ENCODE data around the gene EFNB2.

The EFNB2 gene

GRCh38 chr13:106486287-106486686 lies 49.2 kb downstream of the EFNB2 start:
- no peaks in the 10 kb centered on the region for H3K9me3 ChIP-seq (ENCODE audit: control insufficient read depth, low read depth, low read length)
- no peak overlapping the region for H3K27ac ChIP-seq (ENCODE audit: low read length)
- no peak overlapping the region for H3K9ac ChIP-seq (ENCODE audit: low read length)
- H3K4me3 ChIP-seq (ENCODE audit: low read length): no peak overlapping the region
- no peaks in the 10 kb centered on the region for H3K27me3 ChIP-seq (ENCODE audit: control insufficient read depth, insufficient read depth, low read length)
- H3K4me1 ChIP-seq (ENCODE audit: control insufficient read depth, low read depth, low read length): peaks cover 5% of the 10 kb centered on the region
- H3K36me3 ChIP-seq (ENCODE audit: control insufficient read depth, low read depth, low read length): no peaks in the 10 kb centered on the region

GRCh38 chr13:106484537-106485193 lies 50.8 kb downstream of the EFNB2 start:
- no peak overlapping the region for H3K9ac ChIP-seq (ENCODE audit: low read length)
- H3K4me3 ChIP-seq (ENCODE audit: low read length): no peak overlapping the region
- H3K36me3 ChIP-seq (ENCODE audit: control insufficient read depth, low read depth, low read length): no peaks in the 10 kb centered on the region
- H3K9me3 ChIP-seq (ENCODE audit: control insufficient read depth, low read depth, low read length): no peaks in the 10 kb centered on the region
- H3K4me1 ChIP-seq (ENCODE audit: control insufficient read depth, low read depth, low read length): peaks cover 5% of the 10 kb centered on the region
- H3K27me3 ChIP-seq (ENCODE audit: control insufficient read depth, insufficient read depth, low read length): no peaks in the 10 kb centered on the region
- no peak overlapping the region for H3K27ac ChIP-seq (ENCODE audit: low read length)

DNA sequence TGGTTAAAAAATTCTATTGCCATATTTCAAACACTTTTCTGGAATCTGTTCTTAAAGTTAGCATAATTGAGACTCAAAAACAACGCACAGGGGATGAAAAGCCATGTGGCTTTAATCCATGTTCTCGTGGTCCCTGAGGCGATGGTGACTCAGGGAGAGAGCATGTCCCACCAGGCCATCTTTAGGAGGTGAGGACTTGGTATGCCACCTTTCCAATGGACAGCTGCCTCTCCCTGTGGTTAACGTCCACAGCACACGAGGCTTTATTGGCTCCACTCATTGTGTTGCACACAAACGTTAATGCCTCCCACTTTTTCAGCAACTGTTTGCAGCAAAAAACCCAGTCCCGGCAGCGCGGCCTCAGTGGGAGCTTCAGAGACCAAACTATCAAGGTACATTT lies 51.4 kb downstream of the EFNB2 start:
- Histone ChIP-seq H3K36me3 (ENCODE audit: control insufficient read depth, low read depth, low read length) (no peaks in the 10 kb centered on the region), H3K4me1 (ENCODE audit: control insufficient read depth, low read depth, low read length) (peaks cover 5% of the 10 kb centered on the region), H3K27ac (ENCODE audit: low read length) (no peak overlapping the region), H3K27me3 (ENCODE audit: control insufficient read depth, insufficient read depth, low read length) (no peaks in the 10 kb centered on the region), H3K9ac (ENCODE audit: low read length) (no peak overlapping the region), H3K4me3 (ENCODE audit: low read length) (no peak overlapping the region), H3K9me3 (ENCODE audit: control insufficient read depth, low read depth, low read length) (no peaks in the 10 kb centered on the region)

DNA sequence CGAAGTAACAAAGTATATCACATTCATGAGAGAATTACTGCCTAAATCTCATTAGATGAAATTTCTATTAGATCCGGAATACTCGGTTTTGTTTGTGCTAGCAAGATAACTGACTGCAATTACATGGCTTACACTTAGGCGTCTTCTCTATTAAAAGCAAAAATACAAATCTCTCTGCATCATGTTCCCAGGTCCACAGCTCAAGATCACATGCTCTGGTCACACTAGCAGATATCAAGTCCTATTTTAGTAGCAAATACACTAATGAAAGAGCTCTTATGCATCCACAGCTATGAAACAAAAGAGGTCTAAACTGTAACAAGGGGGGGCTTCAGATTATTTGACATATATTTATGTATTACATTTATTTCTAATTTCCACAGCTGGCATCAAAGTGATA lies 53.5 kb downstream of the EFNB2 start:
- Histone ChIP-seq H3K36me3 (ENCODE audit: control insufficient read depth, low read depth, low read length) (no peaks in the 10 kb centered on the region), H3K27ac (ENCODE audit: low read length) (no peak overlapping the region), H3K9me3 (ENCODE audit: control insufficient read depth, low read depth, low read length) (no peaks in the 10 kb centered on the region), H3K4me1 (ENCODE audit: control insufficient read depth, low read depth, low read length) (peaks cover 5% of the 10 kb centered on the region), H3K9ac (ENCODE audit: low read length) (no peak overlapping the region), H3K27me3 (ENCODE audit: control insufficient read depth, insufficient read depth, low read length) (no peaks in the 10 kb centered on the region), H3K4me3 (ENCODE audit: low read length) (no peak overlapping the region)

DNA sequence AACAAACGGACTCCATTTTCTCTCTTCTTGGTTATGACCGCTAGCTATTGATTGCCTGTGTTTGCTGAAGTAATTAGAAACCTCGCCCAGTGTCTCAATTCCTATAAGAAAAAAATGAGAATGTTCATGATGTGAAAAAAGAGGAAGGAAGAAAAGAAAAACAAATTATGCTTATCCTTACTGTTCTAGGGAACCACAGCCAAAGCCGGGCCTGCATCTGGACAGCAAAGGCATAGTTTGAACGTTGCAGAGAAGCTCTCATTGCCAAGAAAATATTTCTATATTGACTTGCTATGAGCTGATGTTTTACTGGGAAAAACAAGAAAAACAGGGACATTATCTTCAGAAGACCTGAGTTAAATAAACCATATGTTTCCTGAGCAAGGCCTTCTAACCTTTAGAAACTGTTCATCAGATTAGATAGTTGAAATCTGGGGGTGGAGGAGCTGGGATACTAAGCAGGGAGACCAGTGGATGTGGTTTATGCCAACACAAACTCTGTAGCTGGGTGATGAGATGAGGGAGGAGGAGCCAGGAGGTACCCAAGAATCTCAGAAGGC lies 55.0 kb downstream of the EFNB2 start:
- H3K4me1 ChIP-seq (ENCODE audit: control insufficient read depth, low read depth, low read length): peaks cover 5% of the 10 kb centered on the region

DNA sequence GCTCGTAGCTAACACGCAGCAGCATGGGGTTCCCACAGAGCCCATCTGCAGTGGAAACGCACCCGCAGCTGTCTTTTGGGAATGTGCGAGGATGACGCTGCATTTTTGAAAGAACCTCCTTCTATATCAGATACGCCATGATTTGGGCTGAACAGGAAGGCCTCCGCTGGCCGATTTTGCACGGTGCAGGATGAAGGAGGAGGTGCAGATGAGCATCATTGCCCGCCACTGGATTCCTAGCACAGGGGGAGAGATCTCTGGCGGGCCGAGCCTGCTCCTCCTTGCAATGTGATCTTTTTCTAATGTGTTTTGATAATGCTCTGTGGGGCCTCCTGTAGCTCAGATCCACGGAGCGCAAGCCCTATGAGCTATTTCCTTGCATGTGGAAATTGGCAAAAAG lies 55.5 kb downstream of the EFNB2 start:
- H3K27me3 ChIP-seq (ENCODE audit: control insufficient read depth, insufficient read depth, low read length): no peaks in the 10 kb centered on the region
- H3K9me3 ChIP-seq (ENCODE audit: control insufficient read depth, low read depth, low read length): no peaks in the 10 kb centered on the region
- no peak overlapping the region for H3K27ac ChIP-seq (ENCODE audit: low read length)
- no peaks in the 10 kb centered on the region for H3K36me3 ChIP-seq (ENCODE audit: control insufficient read depth, low read depth, low read length)
- H3K4me3 ChIP-seq (ENCODE audit: low read length): no peak overlapping the region
- peaks cover 2% of the 10 kb centered on the region for H3K4me1 ChIP-seq (ENCODE audit: control insufficient read depth, low read depth, low read length)
- H3K9ac ChIP-seq (ENCODE audit: low read length): no peak overlapping the region

More for the DNA sequence above, 55.0 kb downstream of the EFNB2 start:
- H3K4me3 ChIP-seq (ENCODE audit: low read length): no peak overlapping the region
- no peak overlapping the region for H3K9ac ChIP-seq (ENCODE audit: low read length)
- no peaks in the 10 kb centered on the region for H3K27me3 ChIP-seq (ENCODE audit: control insufficient read depth, insufficient read depth, low read length)
- H3K36me3 ChIP-seq (ENCODE audit: control insufficient read depth, low read depth, low read length): no peaks in the 10 kb centered on the region
- H3K27ac ChIP-seq (ENCODE audit: low read length): no peak overlapping the region
- no peaks in the 10 kb centered on the region for H3K9me3 ChIP-seq (ENCODE audit: control insufficient read depth, low read depth, low read length)

DNA sequence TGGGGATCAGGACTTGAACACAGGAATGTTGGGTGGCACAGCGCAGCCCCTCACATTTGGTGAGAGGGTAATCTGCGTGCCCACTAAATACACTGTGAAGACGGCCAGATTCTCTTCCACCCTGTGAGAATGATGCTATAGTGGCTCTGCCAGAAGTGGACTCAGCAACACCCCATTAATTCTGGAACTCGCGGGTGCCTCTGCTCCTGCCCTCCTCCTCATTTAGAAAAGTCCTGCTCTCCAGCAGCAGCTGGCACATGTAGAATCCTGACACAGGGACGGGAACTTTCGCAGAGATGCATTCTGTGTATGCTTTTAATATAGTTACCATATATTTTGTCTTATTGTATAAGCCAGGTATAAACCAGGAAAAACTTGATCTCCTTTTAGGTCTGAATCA lies 57.3 kb downstream of the EFNB2 start:
- H3K9me3 ChIP-seq (ENCODE audit: control insufficient read depth, low read depth, low read length): no peaks in the 10 kb centered on the region
- no peaks in the 10 kb centered on the region for H3K27me3 ChIP-seq (ENCODE audit: control insufficient read depth, insufficient read depth, low read length)
- no peak overlapping the region for H3K27ac ChIP-seq (ENCODE audit: low read length)
- no peak overlapping the region for H3K4me3 ChIP-seq (ENCODE audit: low read length)
- no peak overlapping the region for H3K9ac ChIP-seq (ENCODE audit: low read length)
- no peaks in the 10 kb centered on the region for H3K4me1 ChIP-seq (ENCODE audit: control insufficient read depth, low read depth, low read length)
- H3K36me3 ChIP-seq (ENCODE audit: control insufficient read depth, low read depth, low read length): no peaks in the 10 kb centered on the region

DNA sequence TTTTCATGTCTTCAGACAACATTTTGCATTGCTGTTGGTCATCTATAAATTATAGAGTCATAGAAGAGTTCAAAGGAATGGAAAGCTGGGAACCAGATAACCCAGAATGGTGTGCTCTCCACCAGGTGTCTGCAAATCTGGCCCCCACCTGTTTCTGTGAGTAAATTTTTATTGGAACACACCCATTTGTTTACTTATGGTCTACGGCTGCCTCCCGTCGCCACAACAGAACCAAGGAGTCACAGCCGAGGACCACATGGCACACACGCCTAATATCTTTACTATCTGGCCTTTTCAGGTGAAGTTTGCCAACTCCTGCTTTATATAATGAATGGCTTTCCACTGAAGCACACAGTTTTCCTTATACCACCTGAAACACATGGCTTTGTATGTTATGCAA lies 58.2 kb downstream of the EFNB2 start:
- no peak overlapping the region for H3K4me3 ChIP-seq (ENCODE audit: low read length)
- peaks cover 5% of the 10 kb centered on the region for H3K4me1 ChIP-seq (ENCODE audit: control insufficient read depth, low read depth, low read length)
- H3K9me3 ChIP-seq (ENCODE audit: control insufficient read depth, low read depth, low read length): no peaks in the 10 kb centered on the region
- H3K27me3 ChIP-seq (ENCODE audit: control insufficient read depth, insufficient read depth, low read length): no peaks in the 10 kb centered on the region
- no peak overlapping the region for H3K9ac ChIP-seq (ENCODE audit: low read length)
- no peaks in the 10 kb centered on the region for H3K36me3 ChIP-seq (ENCODE audit: control insufficient read depth, low read depth, low read length)
- H3K27ac ChIP-seq (ENCODE audit: low read length): no peak overlapping the region

DNA sequence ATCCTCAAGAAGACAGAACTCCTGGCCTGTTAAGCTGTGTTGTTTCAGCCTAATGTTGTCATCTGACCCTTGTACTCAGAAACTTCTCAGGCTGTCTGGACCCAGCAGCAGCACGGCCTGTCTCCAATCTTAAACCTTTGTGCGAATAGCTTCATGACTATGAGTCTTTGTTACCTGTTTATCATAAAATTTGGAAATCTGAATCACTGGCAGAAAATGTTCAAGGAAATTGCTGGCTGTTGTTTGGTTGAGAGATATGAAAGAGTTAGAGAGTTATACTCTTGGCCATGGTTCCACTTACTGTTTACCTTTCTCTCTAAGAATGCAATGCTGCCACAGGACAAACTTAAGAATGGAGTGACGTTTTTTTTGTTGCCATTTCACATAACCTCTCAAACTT lies 59.6 kb downstream of the EFNB2 start:
- Histone ChIP-seq H3K36me3 (ENCODE audit: control insufficient read depth, low read depth, low read length) (no peaks in the 10 kb centered on the region), H3K27ac (ENCODE audit: low read length) (no peak overlapping the region), H3K9ac (ENCODE audit: low read length) (no peak overlapping the region)

GRCh38 chr13:106474912-106475311 lies 60.5 kb downstream of the EFNB2 start:
- Histone ChIP-seq H3K36me3 (ENCODE audit: control insufficient read depth, low read depth, low read length) (no peaks in the 10 kb centered on the region), H3K4me1 (ENCODE audit: control insufficient read depth, low read depth, low read length) (peaks cover 6% of the 10 kb centered on the region), H3K27ac (ENCODE audit: low read length) (no peak overlapping the region), H3K4me3 (ENCODE audit: low read length) (no peak overlapping the region), H3K27me3 (ENCODE audit: control insufficient read depth, insufficient read depth, low read length) (no peaks in the 10 kb centered on the region), H3K9ac (ENCODE audit: low read length) (no peak overlapping the region), H3K9me3 (ENCODE audit: control insufficient read depth, low read depth, low read length) (no peaks in the 10 kb centered on the region)

More for the DNA sequence above, 59.6 kb downstream of the EFNB2 start:
- H3K4me1 ChIP-seq (ENCODE audit: control insufficient read depth, low read depth, low read length): peaks cover 6% of the 10 kb centered on the region
- no peak overlapping the region for H3K4me3 ChIP-seq (ENCODE audit: low read length)
- H3K9me3 ChIP-seq (ENCODE audit: control insufficient read depth, low read depth, low read length): no peaks in the 10 kb centered on the region
- H3K27me3 ChIP-seq (ENCODE audit: control insufficient read depth, insufficient read depth, low read length): no peaks in the 10 kb centered on the region

GRCh38 chr13:106473154-106473553 lies 62.3 kb downstream of the EFNB2 start:
- no peak overlapping the region for H3K27ac ChIP-seq (ENCODE audit: low read length)
- no peaks in the 10 kb centered on the region for H3K9me3 ChIP-seq (ENCODE audit: control insufficient read depth, low read depth, low read length)
- H3K9ac ChIP-seq (ENCODE audit: low read length): no peak overlapping the region
- H3K4me3 ChIP-seq (ENCODE audit: low read length): no peak overlapping the region
- no peaks in the 10 kb centered on the region for H3K36me3 ChIP-seq (ENCODE audit: control insufficient read depth, low read depth, low read length)
- H3K27me3 ChIP-seq (ENCODE audit: control insufficient read depth, insufficient read depth, low read length): no peaks in the 10 kb centered on the region
- H3K4me1 ChIP-seq (ENCODE audit: control insufficient read depth, low read depth, low read length): peaks cover 6% of the 10 kb centered on the region

- no peak overlapping the region for H3K9ac ChIP-seq (ENCODE audit: low read length)
- H3K4me3 ChIP-seq (ENCODE audit: low read length): no peak overlapping the region
- H3K27me3 ChIP-seq (ENCODE audit: control insufficient read depth, insufficient read depth, low read length): no peaks in the 10 kb centered on the region
- H3K4me1 ChIP-seq (ENCODE audit: control insufficient read depth, low read depth, low read length): peaks cover 6% of the 10 kb centered on the region
- H3K27ac ChIP-seq (ENCODE audit: low read length): no peak overlapping the region
- no peaks in the 10 kb centered on the region for H3K9me3 ChIP-seq (ENCODE audit: control insufficient read depth, low read depth, low read length)
- no peaks in the 10 kb centered on the region for H3K36me3 ChIP-seq (ENCODE audit: control insufficient read depth, low read depth, low read length)
Observed at GRCh38 chr13:106472621-106473020, 62.8 kb downstream of the EFNB2 start.

All from iPS-18a (cell line).